ENCODE data around the gene PRSS57. TPM values are rescaled to one million over a fixed set of nuclear protein-coding genes. Genes with fewer than 3 reads are reported as not detected.

The PRSS57 gene
- total RNA-seq, 1 experiment from 2014 or later: not detected

- CTCF ChIA-PET: no interaction called here
- Histone ChIP-seq H3F3A (ENCODE audit: low read length, unreplicated experiment) (no peaks in the 10 kb centered on the region), H2AFZ (ENCODE audit: low read length) (no peak overlapping the region), H3K9ac (ENCODE audit: low read length) (no peak overlapping the region), H3K4me3 (ENCODE audit: low read length) (no peak overlapping the region), H3K27me3 (ENCODE audit: low read length) (no peaks in the 10 kb centered on the region), H3K4me2 (ENCODE audit: low read length) (no peak overlapping the region), H3K9me3 (ENCODE audit: low read length) (no peaks in the 10 kb centered on the region), H3K79me2 (ENCODE audit: low read length) (no peaks in the 10 kb centered on the region), H3K27ac (ENCODE audit: low read length) (no peak overlapping the region), H3K4me1 (ENCODE audit: insufficient read depth, low read length) (no peaks in the 10 kb centered on the region), H3K9me2 (replicated peaks; ENCODE audit: low read length) (no peaks in the 10 kb centered on the region), H4K20me1 (ENCODE audit: low read length) (no peaks in the 10 kb centered on the region), H3K36me3 (ENCODE audit: low read depth, low read length) (no peaks in the 10 kb centered on the region)
- DNase-seq (no peak), ATAC-seq (no peak)
- no peak for TF ChIP-seq CTCF (conservative IDR thresholded peaks at IDR 0.05; ENCODE audit: low read depth, low read length)
- TF ChIP-seq EZH2phosphoT487 (IDR thresholded peaks at IDR 0.05; ENCODE audit: borderline replicate concordance, low read length): no peak
- TF ChIP-seq EZH2 (IDR thresholded peaks at IDR 0.05; ENCODE audit: low read length, unreplicated experiment): no peak
- intact Hi-C loops (cut with micrococcal nuclease): loop anchor here (5.0 kb wide), 1 partner anchor 34 kb away; the partner anchor contains the start of gene FSTL3
- POLR2A ChIA-PET (ENCODE audit: unreplicated experiment): no interaction called here
- BruUV-seq (replicated peaks): TSS peak; percentile 24
Measured at GRCh38 chr19:711254-711653, 16.0 kb upstream of the PRSS57 start.

- intact Hi-C loops (cut with micrococcal nuclease): loop anchor here (5.0 kb wide), 1 partner anchor 33 kb away; the partner anchor contains the start of gene FSTL3
- H3K4me1 ChIP-seq (ENCODE audit: insufficient read depth, low read length): no peaks in the 10 kb centered on the region
- POLR2A ChIA-PET (ENCODE audit: unreplicated experiment): no interaction called here
- H3K9me3 ChIP-seq (ENCODE audit: low read length): no peaks in the 10 kb centered on the region
- no peak overlapping the region for H3K4me2 ChIP-seq (ENCODE audit: low read length)
- H3K27ac ChIP-seq (ENCODE audit: low read length): no peak overlapping the region
- CTCF ChIA-PET: no interaction called here
- H4K20me1 ChIP-seq (ENCODE audit: low read length): no peaks in the 10 kb centered on the region
- no peak for ATAC-seq
- H3K4me3 ChIP-seq (ENCODE audit: low read length): no peak overlapping the region
- H3K79me2 ChIP-seq (ENCODE audit: low read length): no peaks in the 10 kb centered on the region
- no peak for DNase-seq
- no peaks in the 10 kb centered on the region for H3K27me3 ChIP-seq (ENCODE audit: low read length)
- no peak overlapping the region for H2AFZ ChIP-seq (ENCODE audit: low read length)
- H3K9ac ChIP-seq (ENCODE audit: low read length): no peak overlapping the region
- no peaks in the 10 kb centered on the region for H3K9me2 ChIP-seq (replicated peaks; ENCODE audit: low read length)
- H3F3A ChIP-seq (ENCODE audit: low read length, unreplicated experiment): no peaks in the 10 kb centered on the region
- H3K36me3 ChIP-seq (ENCODE audit: low read depth, low read length): no peaks in the 10 kb centered on the region
- BruUV-seq (replicated peaks): no TSS peak
- no peak for TF ChIP-seq CTCF (conservative IDR thresholded peaks at IDR 0.05; ENCODE audit: low read depth, low read length)
Measured at GRCh38 chr19:710767-711166, 15.5 kb upstream of the PRSS57 start.

- ATAC-seq: no peak
- no peak overlapping the region for H3K4me2 ChIP-seq (ENCODE audit: low read length)
- H3K4me3 ChIP-seq (ENCODE audit: low read length): no peak overlapping the region; the same call in 1 of the 2 replicates
- H3K36me3 ChIP-seq (ENCODE audit: low read depth, low read length): no peaks in the 10 kb centered on the region
- no peak overlapping the region for H3K27ac ChIP-seq (ENCODE audit: low read length)
- CTCF ChIA-PET: no interaction called here
- no peak overlapping the region for H3K9ac ChIP-seq (ENCODE audit: low read length)
- no peaks in the 10 kb centered on the region for H3K9me2 ChIP-seq (replicated peaks; ENCODE audit: low read length)
- no TSS peak for BruUV-seq (replicated peaks)
- H3K79me2 ChIP-seq (ENCODE audit: low read length): no peaks in the 10 kb centered on the region
- no peaks in the 10 kb centered on the region for H3F3A ChIP-seq (ENCODE audit: low read length, unreplicated experiment)
- no peak overlapping the region for H2AFZ ChIP-seq (ENCODE audit: low read length)
- intact Hi-C loops (cut with micrococcal nuclease): loop anchor here (5.0 kb wide), 1 partner anchor 33 kb away; the partner anchor contains the start of gene FSTL3
- POLR2A ChIA-PET (ENCODE audit: unreplicated experiment): no interaction called here
- no peaks in the 10 kb centered on the region for H3K9me3 ChIP-seq (ENCODE audit: low read length)
- H3K27me3 ChIP-seq (ENCODE audit: low read length): no peaks in the 10 kb centered on the region
- no peaks in the 10 kb centered on the region for H4K20me1 ChIP-seq (ENCODE audit: low read length)
- H3K4me1 ChIP-seq (ENCODE audit: insufficient read depth, low read length): no peaks in the 10 kb centered on the region
- DNase-seq: no peak
- TF ChIP-seq EZH2 (IDR thresholded peaks at IDR 0.05; ENCODE audit: low read length, unreplicated experiment) (no peak), CTCF (conservative IDR thresholded peaks at IDR 0.05; ENCODE audit: low read depth, low read length) (no peak), EZH2phosphoT487 (IDR thresholded peaks at IDR 0.05; ENCODE audit: borderline replicate concordance, low read length) (no peak)
Measured at GRCh38 chr19:709965-710571, 14.8 kb upstream of the PRSS57 start.

All from PC-3 (cell line).